Osteoblast (primary cell): ENCODE results near the gene PUS7L. TPM values are rescaled to one million over a fixed set of nuclear protein-coding genes. Genes with fewer than 3 reads are reported as not detected.

Experiments
- DNase-seq: peaks from one replicate; pipeline ENCODE4 v3.0.0; 2011; ENCODE audit warnings: low spot score, mixed read lengths; ENCODE audit not compliant: insufficient read length; ENCODE audit errors: missing footprints
- H2AFZ ChIP-seq: 2 replicates; pipeline ENCODE4 v1.6.0; 2011; ENCODE audit warnings: mild to moderate bottlenecking, low read length
- H3K27ac ChIP-seq: 2 replicates; pipeline ENCODE4 v1.5.1; 2011; ENCODE audit warnings: mild to moderate bottlenecking, low read depth, low read length, moderate library complexity
- H3K27me3 ChIP-seq: 2 replicates; pipeline ENCODE4 v1.6.0; 2012; ENCODE audit warnings: mild to moderate bottlenecking, control low read depth, inconsistent platforms, low read length, moderate library complexity; ENCODE audit not compliant: insufficient read depth
- H3K36me3 ChIP-seq: 2 replicates; pipeline ENCODE4 v1.5.1; 2011; ENCODE audit warnings: mild to moderate bottlenecking, low read length, control low read depth, moderate library complexity; ENCODE audit not compliant: insufficient read depth
- H3K4me1 ChIP-seq: 2 replicates; pipeline ENCODE4 v1.5.1; 2011; ENCODE audit warnings: mild to moderate bottlenecking, low read length, control low read depth, moderate library complexity; ENCODE audit not compliant: insufficient read depth
- H3K4me2 ChIP-seq: 2 replicates; pipeline ENCODE4 v1.6.0; 2011; ENCODE audit warnings: mild to moderate bottlenecking, low read length; ENCODE audit not compliant: insufficient read depth
- H3K4me3 ChIP-seq: fragments of 200-600 bp; sonication (generic); 3 replicates; pipeline ENCODE4 v1.5.1; 2012; ENCODE audit warnings: mild to moderate bottlenecking, low read length, inconsistent platforms; ENCODE audit not compliant: insufficient read depth
- H3K79me2 ChIP-seq: 2 replicates; pipeline ENCODE4 v1.6.0; 2012; ENCODE audit warnings: mild to moderate bottlenecking, low read length, control low read depth, inconsistent platforms; ENCODE audit not compliant: insufficient read depth
- H3K9me3 ChIP-seq: 2 replicates; pipeline ENCODE4 v1.5.1; 2011; ENCODE audit warnings: low read depth, low read length, control low read depth
- H4K20me1 ChIP-seq: 2 replicates; pipeline ENCODE4 v1.6.0; 2012; ENCODE audit warnings: mild to moderate bottlenecking, low read length, control low read depth; ENCODE audit not compliant: insufficient read depth
- total RNA-seq: library from RNA; depleted of rRNA; stranded (reverse); fragments of >200 nt; gene quantifications from 2 replicates; pipeline ENCODE4 v1.2.3, GENCODE V29; 2012
- TF ChIP-seq, protein P1 (sequence below): IDR thresholded peaks from 2 replicates; pipeline ENCODE4 v1.5.1; 2011; ENCODE audit warnings: mild to moderate bottlenecking, low read depth, low read length, moderate library complexity; ENCODE audit errors: extremely low read depth

PUS7L gene
- total RNA-seq, 1 donor = 20.6 TPM

DNA sequence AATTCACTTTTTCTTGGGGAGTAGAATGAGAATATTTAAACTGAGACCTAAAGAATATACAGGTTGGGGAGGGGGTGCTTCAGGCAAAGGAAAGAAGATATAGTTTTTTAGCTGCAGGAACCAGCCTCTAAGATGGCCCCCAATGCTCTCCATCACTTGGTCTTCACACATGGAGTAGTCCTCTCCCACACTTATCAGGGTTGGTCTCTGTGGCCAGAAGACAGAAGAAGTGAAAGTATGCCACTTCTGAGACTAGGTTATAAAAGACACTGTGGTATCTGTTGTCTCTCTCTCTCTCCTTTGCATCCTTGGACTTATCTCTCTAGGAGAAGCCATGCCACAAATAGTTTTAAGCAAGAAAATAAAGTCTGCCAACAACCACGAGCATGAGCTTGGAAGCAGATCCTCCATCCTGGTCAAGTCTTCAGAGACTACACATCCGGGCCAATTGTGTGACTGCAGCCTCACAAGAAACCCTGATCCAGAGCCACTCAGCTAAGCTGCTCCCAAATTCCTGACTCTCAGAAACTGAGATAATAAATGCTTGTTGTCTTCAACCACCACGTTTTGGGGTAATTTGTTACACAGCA, 18.0 kb downstream of the PUS7L start:
- Histone ChIP-seq H3K79me2 (peaks cover 2% of the 10 kb centered on the region), H3K27me3 (no peaks in the 10 kb centered on the region), H3K36me3 (peaks cover 31% of the 10 kb centered on the region), H4K20me1 (no peaks in the 10 kb centered on the region), H3K9me3 (peaks cover 2% of the 10 kb centered on the region), H3K4me2 (peak overlapping the region; percentile 38), H3K27ac (peak overlapping the region; percentile 59), H3K4me1 (peaks cover 59% of the 10 kb centered on the region), H3K4me3 (peak overlapping the region; percentile 6), H2AFZ (peak overlapping the region; percentile 39)
- TF ChIP-seq, protein P1, sequence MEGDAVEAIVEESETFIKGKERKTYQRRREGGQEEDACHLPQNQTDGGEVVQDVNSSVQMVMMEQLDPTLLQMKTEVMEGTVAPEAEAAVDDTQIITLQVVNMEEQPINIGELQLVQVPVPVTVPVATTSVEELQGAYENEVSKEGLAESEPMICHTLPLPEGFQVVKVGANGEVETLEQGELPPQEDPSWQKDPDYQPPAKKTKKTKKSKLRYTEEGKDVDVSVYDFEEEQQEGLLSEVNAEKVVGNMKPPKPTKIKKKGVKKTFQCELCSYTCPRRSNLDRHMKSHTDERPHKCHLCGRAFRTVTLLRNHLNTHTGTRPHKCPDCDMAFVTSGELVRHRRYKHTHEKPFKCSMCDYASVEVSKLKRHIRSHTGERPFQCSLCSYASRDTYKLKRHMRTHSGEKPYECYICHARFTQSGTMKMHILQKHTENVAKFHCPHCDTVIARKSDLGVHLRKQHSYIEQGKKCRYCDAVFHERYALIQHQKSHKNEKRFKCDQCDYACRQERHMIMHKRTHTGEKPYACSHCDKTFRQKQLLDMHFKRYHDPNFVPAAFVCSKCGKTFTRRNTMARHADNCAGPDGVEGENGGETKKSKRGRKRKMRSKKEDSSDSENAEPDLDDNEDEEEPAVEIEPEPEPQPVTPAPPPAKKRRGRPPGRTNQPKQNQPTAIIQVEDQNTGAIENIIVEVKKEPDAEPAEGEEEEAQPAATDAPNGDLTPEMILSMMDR = no peak
- DNase-seq = no peak

DNA sequence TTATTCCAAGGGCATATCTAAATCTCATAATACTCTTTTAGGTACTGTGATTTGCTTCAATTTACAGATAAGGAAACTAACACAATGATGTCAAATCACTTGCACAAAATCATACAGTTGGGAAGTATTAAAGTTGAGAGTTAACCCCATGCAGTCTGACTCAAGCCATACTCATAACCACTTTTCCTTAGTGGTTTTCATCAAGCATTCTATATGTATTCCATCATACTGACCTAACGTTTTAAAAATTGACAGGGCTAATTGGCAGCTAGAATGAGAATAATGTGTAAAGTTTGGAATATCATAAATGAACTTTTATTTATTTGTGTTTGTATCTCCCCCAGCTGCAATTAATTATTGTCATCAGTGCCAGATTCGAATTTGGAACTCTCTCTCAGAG, 20.9 kb downstream of the PUS7L start:
- Histone ChIP-seq H3K27ac (peak overlapping the region; percentile 62), H3K9me3 (no peaks in the 10 kb centered on the region), H3K4me1 (peaks cover 54% of the 10 kb centered on the region), H3K4me2 (peak overlapping the region; percentile 64), H4K20me1 (no peaks in the 10 kb centered on the region), H3K79me2 (peaks cover 2% of the 10 kb centered on the region), H3K4me3 (peak overlapping the region; percentile 15), H3K27me3 (no peaks in the 10 kb centered on the region), H2AFZ (no peak overlapping the region), H3K36me3 (peaks cover 36% of the 10 kb centered on the region)
- peak; percentile 83 for DNase-seq
- TF ChIP-seq, protein P1 = no peak

DNA sequence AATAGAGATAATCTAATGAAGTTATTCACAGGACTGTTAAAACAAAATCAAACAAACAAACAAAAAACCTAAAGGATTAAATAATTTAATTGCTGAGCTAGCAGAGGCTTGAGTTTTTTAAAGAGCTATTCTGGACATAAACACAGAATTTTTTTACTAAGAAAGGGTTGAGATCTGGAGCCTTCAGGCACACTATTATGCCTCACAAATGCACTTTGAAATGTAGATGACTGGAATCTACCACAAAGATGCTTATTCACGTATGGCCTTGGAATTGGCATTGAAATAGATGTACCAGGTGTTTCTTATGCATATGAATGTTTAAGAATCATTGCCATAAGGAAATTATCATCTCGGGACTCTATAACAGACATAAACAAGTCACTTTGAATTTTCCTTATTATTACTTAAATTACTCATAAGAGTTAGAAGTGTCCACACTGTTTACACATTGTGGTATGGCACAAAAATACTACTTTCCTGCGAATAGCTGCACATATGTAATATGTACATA, 21.6 kb downstream of the PUS7L start:
- H3K27me3 ChIP-seq = no peaks in the 10 kb centered on the region
- H3K9me3 ChIP-seq = no peaks in the 10 kb centered on the region
- TF ChIP-seq, protein P1 = no peak
- H4K20me1 ChIP-seq = no peaks in the 10 kb centered on the region
- H3K4me2 ChIP-seq = peak overlapping the region; percentile 64
- peak overlapping the region; percentile 65 for H3K27ac ChIP-seq
- peak; percentile 21 for DNase-seq
- peaks cover 48% of the 10 kb centered on the region for H3K4me1 ChIP-seq
- H3K4me3 ChIP-seq = no peak overlapping the region
- H3K79me2 ChIP-seq = peaks cover 2% of the 10 kb centered on the region
- peaks cover 38% of the 10 kb centered on the region for H3K36me3 ChIP-seq
- H2AFZ ChIP-seq = no peak overlapping the region

DNA sequence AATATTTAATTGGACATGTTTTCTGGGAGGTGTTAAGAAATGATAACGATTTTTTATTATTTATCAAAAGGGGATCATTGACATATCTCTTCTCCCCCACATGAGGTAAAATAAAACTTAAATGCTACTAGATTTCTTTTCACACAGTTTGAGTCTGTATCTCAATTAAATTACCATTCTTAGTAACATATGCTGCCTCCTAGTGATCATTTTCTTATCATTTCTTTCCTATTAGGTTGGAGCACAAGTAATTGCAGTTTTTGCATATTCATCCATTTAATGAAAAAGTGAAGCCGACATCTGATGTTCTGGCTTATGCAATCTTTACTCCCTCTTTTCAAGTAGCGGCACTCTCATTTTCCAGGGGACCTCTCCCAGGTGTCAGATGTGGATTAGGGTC, 24.9 kb downstream of the PUS7L start:
- Histone ChIP-seq H4K20me1 (no peaks in the 10 kb centered on the region), H3K4me3 (no peak overlapping the region)
- TF ChIP-seq, protein P1 = peak; percentile 12

More for the DNA sequence above, 24.9 kb downstream of the PUS7L start:
- H3K27me3 ChIP-seq = no peaks in the 10 kb centered on the region
- no peaks in the 10 kb centered on the region for H3K9me3 ChIP-seq
- H3K4me2 ChIP-seq = no peak overlapping the region
- H2AFZ ChIP-seq = no peak overlapping the region
- no peak overlapping the region for H3K27ac ChIP-seq
- peaks cover 21% of the 10 kb centered on the region for H3K4me1 ChIP-seq
- H3K79me2 ChIP-seq = peaks cover 2% of the 10 kb centered on the region
- no peak for DNase-seq
- peaks cover 57% of the 10 kb centered on the region for H3K36me3 ChIP-seq
